ENCODE results near the gene POLR3H.

- no peak for TF ChIP-seq CTCF (IDR thresholded peaks at IDR 0.05; ENCODE audit: insufficient read depth, low read depth, low read length)
- no peak for TF ChIP-seq EZH2 (IDR thresholded peaks at IDR 0.05; ENCODE audit: insufficient read depth, low read length)
These were observed 41.6 kb upstream of the POLR3H start for GRCh38 chr22:41585898-41586297.

Data from astrocyte (in vitro differentiated cells and primary cell).